HFFc6 (cell line): ENCODE data around the gene PPHLN1. TPM values are rescaled to one million over a fixed set of nuclear protein-coding genes. Genes with fewer than 3 reads are reported as not detected.

Experiments used
- DNase-seq: peaks from one replicate; pipeline ENCODE4 v3.0.0-alpha.2; 2018
- H3K27ac Mint-ChIP-seq: 2 replicates; pipeline ENCODE4 v1.8.0; 2020; ENCODE audit warnings: mild to moderate bottlenecking, mixed read lengths
- H3K27me3 Mint-ChIP-seq: 2 replicates; pipeline ENCODE4 v1.8.0; 2021; ENCODE audit warnings: mild to moderate bottlenecking, moderate library complexity, mixed read lengths; ENCODE audit not compliant: insufficient read depth
- H3K36me3 Mint-ChIP-seq: 2 replicates; pipeline ENCODE4 v1.8.0; 2021; ENCODE audit warnings: low read depth, mixed read lengths
- H3K4me1 Mint-ChIP-seq: 2 replicates; pipeline ENCODE4 v1.8.0; 2020; ENCODE audit warnings: low read depth, mixed read lengths
- H3K4me3 Mint-ChIP-seq: 2 replicates; pipeline ENCODE4 v1.8.0; 2020; ENCODE audit warnings: mild to moderate bottlenecking, moderate library complexity, mixed read lengths
- H3K9me3 Mint-ChIP-seq: 2 replicates; pipeline ENCODE4 v1.8.0; 2020; ENCODE audit warnings: mild to moderate bottlenecking, mixed read lengths
- CTCF ChIP-seq: fragments of 200-600 bp; sonication (generic); IDR thresholded peaks from 2 replicates; pipeline ENCODE4 v1.5.0; 2021; ENCODE audit warnings: antibody characterized with exemption, mild to moderate bottlenecking
- total RNA-seq, 6 experiments: library from RNA; stranded (reverse); fragmentation: NEBNext Ultra II Directional; extraction: Animal tissue kit (Norgen Biotek cat#: 25700); gene quantifications; 2 replicates in 1 of 6; 3 replicates in 5 of 6; pipeline ENCODE4 v1.2.3, GENCODE V29; 2021

The PPHLN1 gene
- total RNA-seq, 6 experiments from 2014 or later: 60.5 to 68.6 (median 63.5) TPM

GRCh38 chr12:42402821-42403411 lies 76.9 kb downstream of the PPHLN1 start:
- TF ChIP-seq CTCF: no peak
- Mint-ChIP-seq H3K36me3 (peaks cover 25% of the 10 kb centered on the region), H3K27me3 (no peaks in the 10 kb centered on the region), H3K4me1 (peaks cover 8% of the 10 kb centered on the region; the same call in 1 of the 2 replicates), H3K27ac (no peak overlapping the region), H3K9me3 (no peaks in the 10 kb centered on the region), H3K4me3 (no peak overlapping the region)
- DNase-seq: no peak

GRCh38 chr12:42407306-42407705 lies 81.3 kb downstream of the PPHLN1 start:
- Mint-ChIP-seq H3K9me3 (no peaks in the 10 kb centered on the region), H3K4me3 (no peak overlapping the region), H3K36me3 (peaks cover 21% of the 10 kb centered on the region), H3K27me3 (no peaks in the 10 kb centered on the region), H3K27ac (no peak overlapping the region), H3K4me1 (peaks cover 8% of the 10 kb centered on the region; the same call in 1 of the 2 replicates)
- TF ChIP-seq CTCF: no peak
- no peak for DNase-seq

GRCh38 chr12:42409471-42409870 lies 83.5 kb downstream of the PPHLN1 start:
- no peak for DNase-seq
- H3K27me3 Mint-ChIP-seq: no peaks in the 10 kb centered on the region
- no peak for TF ChIP-seq CTCF
- H3K27ac Mint-ChIP-seq: no peak overlapping the region
- H3K4me1 Mint-ChIP-seq: peaks cover 15% of the 10 kb centered on the region; the same call in 1 of the 2 replicates
- peaks cover 26% of the 10 kb centered on the region for H3K36me3 Mint-ChIP-seq
- no peaks in the 10 kb centered on the region for H3K9me3 Mint-ChIP-seq
- no peak overlapping the region for H3K4me3 Mint-ChIP-seq

GRCh38 chr12:42410340-42410739 lies 84.4 kb downstream of the PPHLN1 start:
- Mint-ChIP-seq H3K27ac (no peak overlapping the region), H3K27me3 (no peaks in the 10 kb centered on the region), H3K36me3 (peaks cover 25% of the 10 kb centered on the region), H3K4me3 (no peak overlapping the region), H3K9me3 (no peaks in the 10 kb centered on the region), H3K4me1 (peaks cover 15% of the 10 kb centered on the region; the same call in 1 of the 2 replicates)
- no peak for DNase-seq
- TF ChIP-seq CTCF: no peak

- H3K4me3 Mint-ChIP-seq: no peak overlapping the region
- peaks cover 24% of the 10 kb centered on the region for H3K4me1 Mint-ChIP-seq
- no peak for TF ChIP-seq CTCF
- no peak for DNase-seq
- H3K9me3 Mint-ChIP-seq: no peaks in the 10 kb centered on the region
- H3K36me3 Mint-ChIP-seq: peaks cover 5% of the 10 kb centered on the region; the same call in 1 of the 2 replicates
- H3K27ac Mint-ChIP-seq: no peak overlapping the region
- H3K27me3 Mint-ChIP-seq: no peaks in the 10 kb centered on the region; the same call in 1 of the 2 replicates
Observed at GRCh38 chr12:42420395-42420794, 94.4 kb downstream of the PPHLN1 start.
